ENCODE results near the gene ARL10. TPM values are rescaled to one million over a fixed set of nuclear protein-coding genes. Genes with fewer than 3 reads are reported as not detected.

Gene ARL10
- total and polyA plus RNA-seq, 2 donors (not counting 1 experiment from before 2014, with no cell fraction given) = 13.1 to 27.9 TPM

DNA sequence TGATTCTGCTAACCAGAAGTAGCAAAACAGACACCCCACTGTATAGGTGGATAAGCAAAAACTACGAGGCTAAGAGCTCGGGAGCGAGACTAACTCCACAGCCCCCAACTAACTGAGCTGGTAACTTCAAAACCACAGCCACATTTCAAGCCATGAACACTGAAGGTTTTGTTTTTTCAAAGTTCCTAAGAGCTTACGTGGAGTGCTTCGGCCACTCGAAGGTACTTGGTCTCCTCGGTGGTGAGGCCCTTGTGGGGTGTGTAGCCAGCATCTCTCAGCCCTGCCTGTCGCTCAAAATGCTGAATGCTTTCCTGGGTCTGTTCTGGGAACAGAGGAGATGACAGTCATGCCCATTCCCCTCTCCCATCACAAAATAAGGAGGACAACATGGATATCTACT is 14.9 kb upstream of the ARL10 start:
- Histone ChIP-seq H4K20me1 (ENCODE audit: control insufficient read depth, insufficient read depth, low read length, poor library complexity, severe bottlenecking) (peaks cover 53% of the 10 kb centered on the region), H3K9me3 (ENCODE audit: control extremely low read depth in 1 of 3, control insufficient read depth in 2 of 3, insufficient read depth in 1 of 3, low read length in 2 of 3) (no peaks in the 10 kb centered on the region), H3K27ac (ENCODE audit: low read length in 2 of 2) (no peak overlapping the region), H3K9ac (ENCODE audit: low read length) (no peak overlapping the region), H3K27me3 (replicated peaks in 1 of 4; ENCODE audit: control extremely low read depth in 1 of 4, control insufficient read depth in 3 of 4, insufficient read depth in 4 of 4, low read length in 3 of 4) (no peaks in the 10 kb centered on the region), H3K4me1 (ENCODE audit: control insufficient read depth in 2 of 2, insufficient read depth in 2 of 2, low read length in 2 of 2) (no peaks in the 10 kb centered on the region), H3K36me3 (replicated peaks in 1 of 2; ENCODE audit: control extremely low read depth in 1 of 2, control insufficient read depth in 1 of 2, extremely low read depth in 1 of 2, insufficient read depth in 2 of 2, low read length in 1 of 2) (peaks cover 0 to 88% of the 10 kb centered on the region in 2 experiments), H3K79me2 (ENCODE audit: control insufficient read depth, insufficient read depth, low read length) (peaks cover 34% of the 10 kb centered on the region), H2AFZ (ENCODE audit: insufficient read depth, low read depth, low read length, poor library complexity, severe bottlenecking) (no peak overlapping the region), H3K4me2 (replicated peaks; ENCODE audit: low read depth, low read length, poor library complexity, severe bottlenecking) (no peak overlapping the region), H3K4me3 (ENCODE audit: control extremely low read depth in 1 of 5, extremely low read depth in 1 of 5, insufficient read depth in 1 of 5, low read depth in 2 of 5, low read length in 4 of 5) (no peak overlapping the region)
- Mint-ChIP-seq H3K27me3 (no peaks in the 10 kb centered on the region), H3K4me1 (peaks cover 3% of the 10 kb centered on the region), H3K27ac (no peak overlapping the region), H3K4me3 (no peak overlapping the region), H3K9me3 (ENCODE audit: insufficient read depth) (no peaks in the 10 kb centered on the region)
- ATAC-seq (ENCODE audit: low read depth) (no peak), DNase-seq (no peak)
- ChIA-PET POLR2A (no interaction called here), CTCF (no interaction called here)
- no peak for TF ChIP-seq EZH2 (IDR thresholded peaks at IDR 0.05; ENCODE audit: borderline replicate concordance, insufficient read depth, low read depth, low read length, poor library complexity, severe bottlenecking)
- TF ChIP-seq, protein P1, sequence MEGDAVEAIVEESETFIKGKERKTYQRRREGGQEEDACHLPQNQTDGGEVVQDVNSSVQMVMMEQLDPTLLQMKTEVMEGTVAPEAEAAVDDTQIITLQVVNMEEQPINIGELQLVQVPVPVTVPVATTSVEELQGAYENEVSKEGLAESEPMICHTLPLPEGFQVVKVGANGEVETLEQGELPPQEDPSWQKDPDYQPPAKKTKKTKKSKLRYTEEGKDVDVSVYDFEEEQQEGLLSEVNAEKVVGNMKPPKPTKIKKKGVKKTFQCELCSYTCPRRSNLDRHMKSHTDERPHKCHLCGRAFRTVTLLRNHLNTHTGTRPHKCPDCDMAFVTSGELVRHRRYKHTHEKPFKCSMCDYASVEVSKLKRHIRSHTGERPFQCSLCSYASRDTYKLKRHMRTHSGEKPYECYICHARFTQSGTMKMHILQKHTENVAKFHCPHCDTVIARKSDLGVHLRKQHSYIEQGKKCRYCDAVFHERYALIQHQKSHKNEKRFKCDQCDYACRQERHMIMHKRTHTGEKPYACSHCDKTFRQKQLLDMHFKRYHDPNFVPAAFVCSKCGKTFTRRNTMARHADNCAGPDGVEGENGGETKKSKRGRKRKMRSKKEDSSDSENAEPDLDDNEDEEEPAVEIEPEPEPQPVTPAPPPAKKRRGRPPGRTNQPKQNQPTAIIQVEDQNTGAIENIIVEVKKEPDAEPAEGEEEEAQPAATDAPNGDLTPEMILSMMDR (IDR thresholded peaks at IDR 0.05) = no peak
- WGBS (ENCODE audit: insufficient coverage) = 100% methylated on average over 8 of the region's 8 CpGs
- intact Hi-C loops (cut with micrococcal nuclease) = no loop called here

DNA sequence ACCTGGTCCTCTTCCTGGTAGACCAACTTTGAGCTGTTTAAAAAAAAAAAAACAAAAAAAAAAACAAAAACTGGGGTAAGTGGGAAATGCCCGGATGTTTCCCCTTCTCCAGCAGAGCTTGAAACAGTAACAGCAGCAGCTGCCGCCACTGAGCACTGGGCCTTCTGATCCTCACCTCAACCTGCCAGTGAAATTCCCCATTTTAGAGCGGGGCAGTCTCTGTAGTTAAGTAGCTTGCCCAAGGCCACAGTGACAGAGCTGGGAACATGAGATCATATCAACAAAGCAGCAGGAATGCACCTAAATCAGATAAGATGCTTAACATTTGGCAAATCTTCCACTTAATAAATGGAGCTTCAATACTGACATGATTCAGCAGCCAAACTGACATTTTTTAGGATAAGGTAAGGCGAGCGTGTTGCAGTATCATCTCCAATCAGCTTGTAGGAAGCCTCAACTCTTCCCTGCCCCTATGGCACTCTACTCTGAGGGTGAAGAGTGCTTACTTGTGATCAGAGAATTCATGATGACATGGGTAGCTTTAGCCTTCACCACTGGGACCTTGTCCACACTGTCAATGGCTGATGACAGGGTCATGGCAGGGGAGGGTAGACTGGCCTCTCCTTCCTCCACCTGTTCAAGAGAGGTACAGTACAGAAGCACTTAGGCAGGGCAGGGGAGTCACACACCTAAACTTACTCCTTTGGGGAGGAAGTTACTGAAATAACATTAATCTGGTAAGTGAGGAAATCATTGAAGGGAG is 13.0 kb upstream of the ARL10 start:
- Histone ChIP-seq H3K27ac (ENCODE audit: low read length in 2 of 2) (no peak overlapping the region), H4K20me1 (ENCODE audit: control insufficient read depth, insufficient read depth, low read length, poor library complexity, severe bottlenecking) (peaks cover 69% of the 10 kb centered on the region), H3K4me3 (ENCODE audit: control extremely low read depth in 1 of 5, extremely low read depth in 1 of 5, insufficient read depth in 1 of 5, low read depth in 2 of 5, low read length in 4 of 5) (no peak overlapping the region), H3K9ac (ENCODE audit: low read length) (no peak overlapping the region), H3K27me3 (replicated peaks in 1 of 4; ENCODE audit: control extremely low read depth in 1 of 4, control insufficient read depth in 3 of 4, insufficient read depth in 4 of 4, low read length in 3 of 4) (no peaks in the 10 kb centered on the region), H3K9me3 (ENCODE audit: control extremely low read depth in 1 of 3, control insufficient read depth in 2 of 3, insufficient read depth in 1 of 3, low read length in 2 of 3) (no peaks in the 10 kb centered on the region), H3K4me2 (replicated peaks; ENCODE audit: low read depth, low read length, poor library complexity, severe bottlenecking) (no peak overlapping the region), H3K4me1 (ENCODE audit: control insufficient read depth in 2 of 2, insufficient read depth in 2 of 2, low read length in 2 of 2) (no peaks in the 10 kb centered on the region), H2AFZ (ENCODE audit: insufficient read depth, low read depth, low read length, poor library complexity, severe bottlenecking) (no peak overlapping the region), H3K36me3 (replicated peaks in 1 of 2; ENCODE audit: control extremely low read depth in 1 of 2, control insufficient read depth in 1 of 2, extremely low read depth in 1 of 2, insufficient read depth in 2 of 2, low read length in 1 of 2) (peaks cover 0 to 85% of the 10 kb centered on the region in 2 experiments), H3K79me2 (ENCODE audit: control insufficient read depth, insufficient read depth, low read length) (peaks cover 53% of the 10 kb centered on the region)
- ChIA-PET POLR2A (interaction anchor here (1.3 kb wide), 1 partner anchor 9 kb away, joined by 3 read pairs; no protein-coding TSS in a partner anchor), CTCF (interaction anchor here (0.5 to 0.6 kb wide), 2 partner anchors 24 to 1133 kb away, joined by 3 to 5 read pairs; no protein-coding TSS in a partner anchor)
- Mint-ChIP-seq H3K9me3 (ENCODE audit: insufficient read depth) (no peaks in the 10 kb centered on the region), H3K27me3 (no peaks in the 10 kb centered on the region), H3K4me1 (peaks cover 4% of the 10 kb centered on the region), H3K4me3 (no peak overlapping the region), H3K27ac (no peak overlapping the region)
- intact Hi-C loops (cut with micrococcal nuclease) = no loop called here
- DNase-seq (no peak), ATAC-seq (ENCODE audit: low read depth) (no peak)
- no peak for TF ChIP-seq EZH2 (IDR thresholded peaks at IDR 0.05; ENCODE audit: borderline replicate concordance, insufficient read depth, low read depth, low read length, poor library complexity, severe bottlenecking)
- TF ChIP-seq, protein P1 (IDR thresholded peaks at IDR 0.05) = no peak
- WGBS (ENCODE audit: insufficient coverage) = 89% methylated on average over 3 of the region's 5 CpGs
